Memory B cell (primary cell): ENCODE measurements around the gene NTSR1.

ENCODE experiments used
- ATAC-seq: fragments of 150-1000 bp; cut with Tn5 transposase; 2 replicates; pipeline ENCODE4 v1.10.0; 2021; ENCODE audit warnings: low read depth, mild to moderate bottlenecking, moderate library complexity
- DNase-seq, 2 donors: peaks; one replicate each; pipeline ENCODE4 v3.0.0; 2022; ENCODE audit warnings: low spot score in 2 of 2
- H3K27ac Mint-ChIP-seq: one replicate; pipeline ENCODE4 v1.8.0; 2022; ENCODE audit warnings: mild to moderate bottlenecking, moderate library complexity, mixed read lengths
- H3K27me3 Mint-ChIP-seq: one replicate; pipeline ENCODE4 v1.8.0; 2022; ENCODE audit warnings: mixed read lengths
- H3K36me3 Mint-ChIP-seq: one replicate; pipeline ENCODE4 v1.8.0; 2022; ENCODE audit warnings: mild to moderate bottlenecking, mixed read lengths
- H3K4me1 Mint-ChIP-seq: one replicate; pipeline ENCODE4 v1.8.0; 2022; ENCODE audit warnings: mixed read lengths
- H3K4me3 Mint-ChIP-seq: one replicate; pipeline ENCODE4 v1.8.0; 2022; ENCODE audit warnings: mild to moderate bottlenecking, moderate library complexity, mixed read lengths
- H3K9me3 Mint-ChIP-seq: one replicate; pipeline ENCODE4 v1.8.0; 2022; ENCODE audit warnings: mixed read lengths

NTSR1 gene

GRCh38 chr20:62716198-62716940 is 7.7 kb downstream of the NTSR1 start:
- Mint-ChIP-seq H3K4me3 (no peak overlapping the region), H3K9me3 (peaks cover 12% of the 10 kb centered on the region), H3K36me3 (peaks cover 6% of the 10 kb centered on the region), H3K4me1 (no peaks in the 10 kb centered on the region), H3K27me3 (peaks cover 14% of the 10 kb centered on the region), H3K27ac (no peak overlapping the region)
- ATAC-seq (no peak), DNase-seq (no peak)

DNA sequence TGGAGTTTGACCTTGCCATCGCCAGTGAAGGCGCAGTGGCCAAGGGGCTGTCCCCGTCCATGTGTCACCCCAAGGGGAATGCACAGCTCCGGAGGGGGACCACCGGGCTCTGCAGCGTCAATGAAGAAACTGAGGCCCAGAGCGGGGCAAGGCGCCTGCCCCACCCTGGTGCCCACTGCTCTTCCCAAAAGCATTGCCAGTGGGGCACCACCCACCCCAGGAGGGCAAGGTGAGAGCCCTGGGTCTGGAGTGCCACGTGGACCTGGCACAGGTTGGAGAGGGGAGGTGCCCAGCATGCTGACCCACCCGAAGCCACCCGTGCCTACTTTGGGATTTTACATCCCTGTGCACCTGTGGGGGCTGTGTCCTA is 8.3 kb downstream of the NTSR1 start:
- peaks cover 6% of the 10 kb centered on the region for H3K36me3 Mint-ChIP-seq
- no peak for ATAC-seq
- H3K27me3 Mint-ChIP-seq = peaks cover 16% of the 10 kb centered on the region
- H3K4me3 Mint-ChIP-seq = no peak overlapping the region
- DNase-seq = no peak
- H3K9me3 Mint-ChIP-seq = peaks cover 16% of the 10 kb centered on the region
- no peak overlapping the region for H3K27ac Mint-ChIP-seq
- H3K4me1 Mint-ChIP-seq = no peaks in the 10 kb centered on the region

GRCh38 chr20:62717933-62718332 is 9.3 kb downstream of the NTSR1 start:
- Mint-ChIP-seq H3K4me1 (no peaks in the 10 kb centered on the region), H3K36me3 (peaks cover 6% of the 10 kb centered on the region), H3K9me3 (peaks cover 20% of the 10 kb centered on the region), H3K27ac (no peak overlapping the region), H3K4me3 (no peak overlapping the region), H3K27me3 (peaks cover 20% of the 10 kb centered on the region)
- ATAC-seq = no peak
- DNase-seq = no peak

DNA sequence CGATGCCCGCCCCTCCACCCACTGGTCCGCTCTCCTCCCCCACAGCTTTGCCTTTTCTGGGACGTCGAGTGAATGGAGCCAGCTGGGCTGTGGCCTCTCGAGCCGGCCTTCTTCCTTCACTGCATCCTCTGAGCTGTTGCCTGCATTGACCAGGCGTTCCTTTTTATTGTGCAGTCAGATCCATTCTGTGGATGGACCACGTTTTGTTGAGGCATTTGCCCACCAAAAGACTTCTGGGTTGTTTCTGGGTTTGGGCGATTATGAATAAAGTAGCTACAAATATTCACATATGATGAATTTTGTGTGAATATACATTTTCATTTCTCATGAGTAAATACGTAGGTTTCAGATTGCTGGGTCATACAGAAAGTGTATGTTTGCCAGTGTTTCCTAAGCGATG is 9.9 kb downstream of the NTSR1 start:
- Mint-ChIP-seq H3K9me3 (peaks cover 20% of the 10 kb centered on the region), H3K27ac (no peak overlapping the region), H3K27me3 (peaks cover 20% of the 10 kb centered on the region), H3K36me3 (peaks cover 6% of the 10 kb centered on the region), H3K4me3 (no peak overlapping the region), H3K4me1 (no peaks in the 10 kb centered on the region)
- no peak for DNase-seq
- no peak for ATAC-seq

DNA sequence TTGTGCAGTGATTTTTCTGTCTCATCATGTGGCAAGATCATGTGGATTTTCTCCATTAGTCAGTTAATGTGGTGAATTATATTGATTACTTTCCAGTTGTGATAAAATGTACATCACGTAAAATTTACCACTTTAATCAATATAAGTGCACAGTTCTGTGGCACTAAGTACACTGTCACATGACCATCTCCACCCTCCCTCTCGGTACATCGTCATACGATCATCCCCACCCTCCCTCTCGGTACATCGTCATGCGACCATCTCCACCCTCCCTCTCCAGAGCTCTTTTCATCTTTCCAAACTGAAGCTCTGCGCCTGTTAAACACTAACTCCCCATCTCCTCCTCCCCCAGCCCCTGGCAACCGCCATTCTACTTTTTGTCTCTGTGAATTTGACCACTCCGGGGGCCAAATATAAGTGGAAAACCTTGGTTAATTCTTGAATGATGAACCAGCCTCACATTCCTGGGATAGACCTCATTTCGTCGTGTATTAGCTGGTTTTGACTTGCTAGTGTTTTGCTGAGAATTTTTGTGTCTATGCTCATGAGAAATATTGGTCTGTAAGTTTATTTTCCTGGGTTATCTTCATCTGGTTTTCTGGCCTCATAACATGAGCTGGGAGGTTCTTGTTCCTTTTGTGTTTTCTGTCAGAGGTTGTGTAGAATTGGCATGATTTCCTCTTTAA is 10.8 kb downstream of the NTSR1 start:
- Mint-ChIP-seq H3K4me3 (no peak overlapping the region), H3K9me3 (peaks cover 17% of the 10 kb centered on the region), H3K36me3 (peaks cover 6% of the 10 kb centered on the region), H3K4me1 (no peaks in the 10 kb centered on the region), H3K27me3 (peaks cover 17% of the 10 kb centered on the region), H3K27ac (no peak overlapping the region)
- DNase-seq (no peak), ATAC-seq (no peak)

- peaks cover 6% of the 10 kb centered on the region for H3K36me3 Mint-ChIP-seq
- no peak overlapping the region for H3K27ac Mint-ChIP-seq
- no peak overlapping the region for H3K4me3 Mint-ChIP-seq
- DNase-seq (no peak), ATAC-seq (no peak)
- H3K4me1 Mint-ChIP-seq = no peaks in the 10 kb centered on the region
- H3K9me3 Mint-ChIP-seq = peaks cover 17% of the 10 kb centered on the region
- peaks cover 25% of the 10 kb centered on the region for H3K27me3 Mint-ChIP-seq
Observed at GRCh38 chr20:62721511-62722370, 13.1 kb downstream of the NTSR1 start.

GRCh38 chr20:62722627-62723026 is 14.0 kb downstream of the NTSR1 start:
- DNase-seq = no peak
- no peak for ATAC-seq
- H3K4me1 Mint-ChIP-seq = no peaks in the 10 kb centered on the region
- H3K36me3 Mint-ChIP-seq = peaks cover 6% of the 10 kb centered on the region
- H3K4me3 Mint-ChIP-seq = no peak overlapping the region
- peaks cover 17% of the 10 kb centered on the region for H3K9me3 Mint-ChIP-seq
- H3K27me3 Mint-ChIP-seq = peaks cover 28% of the 10 kb centered on the region
- H3K27ac Mint-ChIP-seq = no peak overlapping the region

DNA sequence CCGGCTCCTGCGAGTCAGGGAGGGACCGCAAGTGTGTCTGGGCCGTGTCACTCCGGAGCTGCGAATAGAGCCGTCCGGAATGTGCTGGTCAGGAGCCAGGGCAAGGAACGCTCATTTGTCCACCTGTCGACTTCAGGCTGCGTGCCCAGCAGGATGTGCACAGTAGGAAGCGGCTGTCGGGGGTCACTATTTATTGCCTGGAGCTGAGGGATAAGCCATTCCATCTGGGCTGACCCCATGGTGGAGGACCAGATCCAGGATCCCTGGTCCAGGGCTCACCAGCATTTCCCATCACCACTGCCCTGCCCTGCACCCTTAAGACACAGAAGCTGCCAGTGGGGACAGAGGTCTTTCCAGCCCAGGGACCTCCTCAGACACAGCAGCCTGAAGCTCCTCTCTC is 14.7 kb downstream of the NTSR1 start:
- no peak overlapping the region for H3K4me3 Mint-ChIP-seq
- peaks cover 31% of the 10 kb centered on the region for H3K27me3 Mint-ChIP-seq

DNA sequence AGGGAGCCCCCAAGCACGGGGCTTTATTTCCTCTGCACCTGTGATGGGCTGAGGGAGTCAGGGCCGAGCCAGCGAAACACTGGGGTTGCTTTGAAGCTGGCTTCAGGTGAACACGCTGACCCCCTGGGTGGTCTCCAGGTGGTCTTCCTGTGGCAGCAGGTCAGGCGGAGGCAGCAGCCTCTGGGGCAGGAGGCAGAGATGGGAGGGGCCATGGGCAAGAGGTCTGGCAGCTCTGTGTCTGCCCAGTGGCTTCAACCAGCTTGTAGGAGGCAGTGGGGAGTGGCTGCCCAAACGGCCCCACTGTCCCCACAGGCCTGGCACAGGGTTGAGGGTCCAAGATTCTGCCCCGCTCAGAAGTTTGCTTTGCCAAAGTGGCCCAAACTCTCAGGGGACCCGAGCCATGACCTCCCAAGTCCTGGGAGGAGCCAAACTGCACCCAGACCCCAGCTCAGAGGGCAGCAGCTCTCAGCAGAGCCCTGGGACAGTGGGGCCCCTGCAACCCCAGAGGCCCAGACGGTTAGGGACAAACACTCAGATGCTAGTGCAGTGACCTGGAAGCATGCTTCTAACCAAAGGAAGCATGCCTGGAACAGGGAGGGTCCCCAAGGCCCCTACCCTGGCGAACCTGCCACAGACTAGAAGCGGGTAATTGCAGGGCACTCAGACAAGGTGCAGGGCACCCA is 15.3 kb downstream of the NTSR1 start:
- DNase-seq (no peak), ATAC-seq (no peak)
- Mint-ChIP-seq H3K27me3 (peaks cover 31% of the 10 kb centered on the region), H3K27ac (no peak overlapping the region), H3K4me3 (no peak overlapping the region), H3K9me3 (peaks cover 17% of the 10 kb centered on the region), H3K4me1 (no peaks in the 10 kb centered on the region), H3K36me3 (peaks cover 6% of the 10 kb centered on the region)

More for the DNA sequence above, 14.7 kb downstream of the NTSR1 start:
- ATAC-seq (no peak), DNase-seq (no peak)
- no peak overlapping the region for H3K27ac Mint-ChIP-seq
- peaks cover 6% of the 10 kb centered on the region for H3K36me3 Mint-ChIP-seq
- peaks cover 17% of the 10 kb centered on the region for H3K9me3 Mint-ChIP-seq
- H3K4me1 Mint-ChIP-seq = no peaks in the 10 kb centered on the region

DNA sequence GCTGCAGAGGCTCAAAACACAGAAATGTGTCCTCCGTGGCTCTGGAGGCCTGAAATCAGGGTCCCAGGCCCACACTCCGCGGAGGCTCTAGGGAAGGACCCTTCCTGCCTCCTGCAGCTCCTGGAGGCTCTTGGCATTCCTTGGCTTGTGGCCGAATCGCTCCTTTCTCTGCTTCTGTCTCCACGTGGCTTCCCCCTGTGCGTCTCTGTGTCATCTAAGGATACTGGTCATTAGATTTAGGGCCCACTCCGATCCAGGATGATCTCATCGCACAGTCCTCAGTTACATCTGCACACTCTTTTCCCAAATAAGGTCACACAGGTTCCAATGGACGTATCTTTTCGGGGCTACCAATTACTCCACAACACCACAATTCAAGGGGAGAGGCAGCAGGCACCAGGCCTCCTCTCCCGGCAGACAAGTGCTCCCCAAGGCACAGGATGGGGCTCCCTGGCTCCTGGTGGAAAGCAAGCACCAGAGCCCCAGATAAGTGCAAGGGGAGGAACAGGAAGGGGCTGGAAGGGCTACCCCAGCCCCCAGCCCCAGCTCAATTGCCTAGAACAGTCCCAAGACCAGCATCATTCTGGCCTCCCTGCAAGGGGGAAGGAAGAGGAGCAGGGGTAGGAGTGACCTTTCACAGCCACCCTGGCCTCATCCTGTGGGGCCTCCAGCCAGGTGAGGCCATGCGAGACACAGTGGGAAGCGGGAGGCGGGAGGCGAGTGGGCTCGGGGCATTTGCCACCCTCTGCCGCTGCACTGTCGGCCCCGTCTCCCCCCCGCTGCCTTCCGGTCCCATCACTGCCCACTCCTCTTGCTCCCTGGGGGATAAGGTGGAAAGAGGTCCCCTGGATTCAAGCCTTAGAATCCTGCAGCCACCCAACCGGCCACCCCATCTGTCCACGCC is 16.3 kb downstream of the NTSR1 start:
- Mint-ChIP-seq H3K9me3 (peaks cover 12% of the 10 kb centered on the region), H3K27me3 (peaks cover 31% of the 10 kb centered on the region), H3K4me1 (no peaks in the 10 kb centered on the region), H3K27ac (no peak overlapping the region), H3K4me3 (no peak overlapping the region), H3K36me3 (no peaks in the 10 kb centered on the region)
- DNase-seq = no peak
- ATAC-seq = no peak

- Mint-ChIP-seq H3K9me3 (peaks cover 11% of the 10 kb centered on the region), H3K27ac (no peak overlapping the region), H3K4me3 (no peak overlapping the region), H3K27me3 (peaks cover 32% of the 10 kb centered on the region), H3K36me3 (no peaks in the 10 kb centered on the region), H3K4me1 (no peaks in the 10 kb centered on the region)
- DNase-seq = no peak
- ATAC-seq = no peak
Observed at GRCh38 chr20:62725596-62726268, 17.1 kb downstream of the NTSR1 start.

DNA sequence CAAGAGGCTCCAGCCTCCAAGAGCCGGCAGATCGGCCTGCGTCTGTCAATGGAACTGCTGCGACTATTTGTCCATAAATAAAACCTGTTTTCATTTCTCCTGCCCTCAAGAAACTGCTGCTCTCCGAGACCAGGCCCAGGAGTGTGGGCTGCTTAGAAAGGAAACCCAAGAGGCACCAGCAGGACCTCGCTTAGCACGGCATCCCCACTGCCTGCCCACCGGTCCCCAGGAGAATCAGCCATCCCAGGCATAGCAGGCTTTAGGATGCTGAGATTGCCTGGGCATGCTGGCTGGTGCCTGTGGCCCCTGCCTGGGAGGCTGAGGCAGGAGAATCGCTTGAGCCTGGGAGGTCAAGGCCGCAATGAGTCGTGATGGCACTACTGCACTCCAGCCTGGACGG is 17.6 kb downstream of the NTSR1 start:
- peaks cover 32% of the 10 kb centered on the region for H3K27me3 Mint-ChIP-seq
- no peak overlapping the region for H3K4me3 Mint-ChIP-seq
- H3K36me3 Mint-ChIP-seq = no peaks in the 10 kb centered on the region
- DNase-seq (no peak), ATAC-seq (no peak)
- no peaks in the 10 kb centered on the region for H3K4me1 Mint-ChIP-seq
- peaks cover 9% of the 10 kb centered on the region for H3K9me3 Mint-ChIP-seq
- no peak overlapping the region for H3K27ac Mint-ChIP-seq
